ENCODE data around the gene INHA.

DNA sequence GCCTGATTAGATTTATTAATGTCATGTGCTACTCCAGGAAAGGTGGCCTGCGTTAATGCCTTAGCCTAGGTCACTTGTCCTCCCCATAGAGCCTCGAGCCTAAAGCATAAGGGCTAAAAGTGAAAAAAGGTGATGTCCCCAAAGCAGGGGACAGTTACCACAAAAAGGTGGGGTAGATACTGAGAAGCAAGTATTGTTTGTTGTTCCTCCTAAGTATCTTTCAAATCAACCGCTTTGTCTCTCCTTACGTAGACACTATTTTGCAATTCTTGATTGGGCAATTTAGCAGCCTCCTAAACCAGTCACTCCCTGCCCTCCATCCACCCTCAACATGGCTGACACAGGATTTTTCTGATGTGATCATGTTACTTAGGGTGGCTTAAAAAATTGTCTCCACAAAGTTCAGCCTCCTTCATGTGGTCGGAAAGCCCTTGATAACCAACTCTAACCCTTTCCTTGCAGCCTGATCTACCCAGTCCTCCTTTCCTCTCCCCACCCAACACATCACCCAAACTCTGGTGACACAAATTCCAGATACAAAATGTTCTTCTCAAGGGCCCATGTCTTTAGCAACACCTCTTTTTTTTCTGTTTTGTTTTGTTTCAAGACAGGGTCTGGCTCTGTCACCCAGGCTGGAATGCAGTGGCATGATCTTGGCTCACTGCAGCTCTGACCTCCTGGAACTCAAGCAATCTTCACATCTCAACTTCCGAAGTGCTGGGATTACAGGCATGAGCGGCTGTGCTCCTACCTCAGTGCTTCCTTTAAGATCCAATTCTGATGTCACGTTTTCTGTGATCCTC, 6.9 kb downstream of the INHA start:
- TF ChIP-seq, protein P1, sequence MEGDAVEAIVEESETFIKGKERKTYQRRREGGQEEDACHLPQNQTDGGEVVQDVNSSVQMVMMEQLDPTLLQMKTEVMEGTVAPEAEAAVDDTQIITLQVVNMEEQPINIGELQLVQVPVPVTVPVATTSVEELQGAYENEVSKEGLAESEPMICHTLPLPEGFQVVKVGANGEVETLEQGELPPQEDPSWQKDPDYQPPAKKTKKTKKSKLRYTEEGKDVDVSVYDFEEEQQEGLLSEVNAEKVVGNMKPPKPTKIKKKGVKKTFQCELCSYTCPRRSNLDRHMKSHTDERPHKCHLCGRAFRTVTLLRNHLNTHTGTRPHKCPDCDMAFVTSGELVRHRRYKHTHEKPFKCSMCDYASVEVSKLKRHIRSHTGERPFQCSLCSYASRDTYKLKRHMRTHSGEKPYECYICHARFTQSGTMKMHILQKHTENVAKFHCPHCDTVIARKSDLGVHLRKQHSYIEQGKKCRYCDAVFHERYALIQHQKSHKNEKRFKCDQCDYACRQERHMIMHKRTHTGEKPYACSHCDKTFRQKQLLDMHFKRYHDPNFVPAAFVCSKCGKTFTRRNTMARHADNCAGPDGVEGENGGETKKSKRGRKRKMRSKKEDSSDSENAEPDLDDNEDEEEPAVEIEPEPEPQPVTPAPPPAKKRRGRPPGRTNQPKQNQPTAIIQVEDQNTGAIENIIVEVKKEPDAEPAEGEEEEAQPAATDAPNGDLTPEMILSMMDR (IDR thresholded peaks at IDR 0.05) = no peak
- TF ChIP-seq POLR2A (IDR thresholded peaks at IDR 0.05) = no peak

Measured in adrenal gland (tissue), 5 donors.